ENCODE results near the gene PLG. TPM values are rescaled to one million over a fixed set of nuclear protein-coding genes. Genes with fewer than 3 reads are reported as not detected.
"Not testable (repeated sequence)": the region's sequence is repeated elsewhere in the genome, so short reads cannot be mapped to it uniquely, and the experiment has no call there.

Gene PLG
- polyA plus RNA-seq, 2 of the 4 experiments (the other 2 are of a cell fraction), result not detected

GRCh38 chr6:160737934-160738333, 35.9 kb downstream of the PLG start:
- H3K4me1 ChIP-seq, result no peaks in the 10 kb centered on the region
- no peaks in the 10 kb centered on the region for H3K9me3 ChIP-seq
- DNase-seq (ENCODE audit: low read depth in 1 of 2, low spot score in 1 of 2) (no peak), FAIRE-seq (no peak), ATAC-seq (no peak)
- H3K4me3 ChIP-seq, result no peak overlapping the region
- no peak overlapping the region for H3K27ac ChIP-seq
- no peak for TF ChIP-seq SMC3 (IDR thresholded peaks at IDR 0.05)
- TF ChIP-seq BCL3 (IDR thresholded peaks at IDR 0.05), result no peak
- TF ChIP-seq BHLHE40 (IDR thresholded peaks at IDR 0.05; ENCODE audit: low read depth, low read length), result no peak
- no peak for TF ChIP-seq ZSCAN20 (CRISPR knock-in tag; IDR thresholded peaks at IDR 0.05)
- TF ChIP-seq JUNB (IDR thresholded peaks at IDR 0.05), result no peak
- no peak for TF ChIP-seq RARB (CRISPR knock-in tag; IDR thresholded peaks at IDR 0.05)
- TF ChIP-seq TFCP2L1 (CRISPR knock-in tag; IDR thresholded peaks at IDR 0.05), result no peak
- no peak for TF ChIP-seq CHD2 (IDR thresholded peaks at IDR 0.05; ENCODE audit: low read length, partially characterized antibody)
- TF ChIP-seq EP300 (IDR thresholded peaks at IDR 0.05), result no peak
- TF ChIP-seq FOSL2 (IDR thresholded peaks at IDR 0.05), result no peak
- no peak for TF ChIP-seq FOSL2 (CRISPR knock-in tag; IDR thresholded peaks at IDR 0.05)
- no peak for TF ChIP-seq CHD4 (IDR thresholded peaks at IDR 0.05; ENCODE audit: borderline replicate concordance)
- no peak for TF ChIP-seq REST (IDR thresholded peaks at IDR 0.05)
- TF ChIP-seq NPAS2 (CRISPR knock-in tag; IDR thresholded peaks at IDR 0.05; ENCODE audit: borderline replicate concordance), result no peak
- TF ChIP-seq CBX8 (IDR thresholded peaks at IDR 0.05), result no peak
- TF ChIP-seq FOSB (CRISPR knock-in tag; IDR thresholded peaks at IDR 0.05), result no peak
- TF ChIP-seq ZC3H11A (IDR thresholded peaks at IDR 0.05), result no peak
- no peak for TF ChIP-seq KDM5A (IDR thresholded peaks at IDR 0.05)
- no peak for TF ChIP-seq HOXB13 (CRISPR knock-in tag; IDR thresholded peaks at IDR 0.05; ENCODE audit: low read depth)
- no peak overlapping the region for H3K4me2 ChIP-seq
- ChIA-PET POLR2A (no interaction called here), CTCF (interaction anchor here (0.5 kb wide), 1 partner anchor 1889 kb away, joined by 3 read pairs; no protein-coding TSS in a partner anchor)
- WGBS (ENCODE audit: missing lambda C conversion rate), result 71% methylated on average over 2 of the region's 5 CpGs

- Histone ChIP-seq H3K4me1 (no peaks in the 10 kb centered on the region), H3K4me3 (no peak overlapping the region), H3K9me3 (no peaks in the 10 kb centered on the region), H3K4me2 (no peak overlapping the region), H3K27ac (no peak overlapping the region)
- DNase-seq (ENCODE audit: low read depth in 1 of 2, low spot score in 1 of 2) (no peak), FAIRE-seq (no peak), ATAC-seq (no peak)
- 18% methylated on average over 5 of the region's 6 CpGs for WGBS (ENCODE audit: missing lambda C conversion rate)
- no peak for TF ChIP-seq RAD21 (conservative IDR thresholded peaks at IDR 0.05 in 1 of 2, IDR thresholded peaks at IDR 0.05 in 1 of 2)
- no peak for TF ChIP-seq JUNB (IDR thresholded peaks at IDR 0.05)
- no peak for TF ChIP-seq ESRRA (IDR thresholded peaks at IDR 0.05; ENCODE audit: borderline replicate concordance, low read length)
- TF ChIP-seq FOSB (CRISPR knock-in tag; IDR thresholded peaks at IDR 0.05), result no peak
- no peak for TF ChIP-seq NFE2L2 (conservative IDR thresholded peaks at IDR 0.05; ENCODE audit: low read length)
- ChIA-PET CTCF (no interaction called here), POLR2A (no interaction called here)
These were observed 37.9 kb downstream of the PLG start for GRCh38 chr6:160739955-160740354.

- ATAC-seq, CTCF ChIA-PET: not testable (repeated sequence)
These were observed 39.0 kb downstream of the PLG start for GRCh38 chr6:160741012-160741411.

More at GRCh38 chr6:160741012-160741411, 39.0 kb downstream of the PLG start:
- POLR2A ChIA-PET; H3K9me3 ChIP-seq; DNase-seq (ENCODE audit: low read depth in 1 of 2, low spot score in 1 of 2); H3K27ac ChIP-seq; H3K4me3 ChIP-seq; H3K4me1 ChIP-seq; FAIRE-seq; H3K4me2 ChIP-seq: not testable (repeated sequence)
- whole genome bisulfite sequencing (ENCODE audit: missing lambda C conversion rate), result 41% methylated on average over 7 of the region's 7 CpGs

All from A549 (cell line).